GM11168 (cell line): ENCODE measurements around the gene LAMA2.
"Not testable (repeated sequence)": the region's sequence is repeated elsewhere in the genome, so short reads cannot be mapped to it uniquely, and the experiment has no call there.

Experiments
- in situ Hi-C: fragments of 300-500 bp; cut with MboI; formaldehyde crosslinking; loops from one replicate; pipeline ENCODE4 v1.12.0; 2022; ENCODE audit warnings: low sequenced_read_pairs; ENCODE audit not compliant: unreplicated experiment

LAMA2 gene

DNA sequence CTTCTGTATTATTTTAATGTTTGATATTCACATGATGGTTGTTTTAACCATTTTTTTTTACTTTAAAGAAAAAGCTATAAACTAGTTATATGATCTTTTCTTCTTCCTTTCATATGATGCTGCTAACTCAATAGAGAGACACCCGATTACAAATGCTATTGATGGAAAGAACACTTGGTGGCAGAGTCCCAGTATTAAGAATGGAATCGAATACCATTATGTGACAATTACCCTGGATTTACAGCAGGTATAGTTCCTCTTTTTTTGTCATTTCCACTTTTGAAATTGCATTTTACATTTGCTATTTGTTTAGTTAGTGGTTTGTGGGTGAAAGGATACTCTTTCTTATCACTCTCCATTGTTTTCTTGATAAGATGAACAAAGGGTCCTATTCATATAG is 176.7 kb downstream of the LAMA2 start:
- in situ Hi-C loops: no loop called here

DNA sequence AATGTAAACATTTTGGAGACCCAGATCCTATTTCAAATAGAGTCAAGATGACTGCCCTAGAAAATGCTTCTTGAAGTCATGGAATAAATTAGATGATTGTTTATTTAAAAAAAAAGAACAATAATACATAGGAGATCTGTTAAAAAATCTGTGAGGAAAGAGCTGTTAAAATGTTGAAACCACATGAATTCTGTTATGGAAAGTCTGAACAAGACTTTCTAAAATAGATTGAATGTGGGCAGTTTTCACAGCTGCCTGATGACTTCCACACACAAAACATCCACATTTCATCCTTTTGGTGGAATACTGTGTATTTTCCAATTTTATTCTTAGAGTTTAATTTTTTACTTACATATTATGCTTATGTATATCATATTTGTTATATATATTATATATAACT is 186.1 kb downstream of the LAMA2 start:
- in situ Hi-C loops: no loop called here

DNA sequence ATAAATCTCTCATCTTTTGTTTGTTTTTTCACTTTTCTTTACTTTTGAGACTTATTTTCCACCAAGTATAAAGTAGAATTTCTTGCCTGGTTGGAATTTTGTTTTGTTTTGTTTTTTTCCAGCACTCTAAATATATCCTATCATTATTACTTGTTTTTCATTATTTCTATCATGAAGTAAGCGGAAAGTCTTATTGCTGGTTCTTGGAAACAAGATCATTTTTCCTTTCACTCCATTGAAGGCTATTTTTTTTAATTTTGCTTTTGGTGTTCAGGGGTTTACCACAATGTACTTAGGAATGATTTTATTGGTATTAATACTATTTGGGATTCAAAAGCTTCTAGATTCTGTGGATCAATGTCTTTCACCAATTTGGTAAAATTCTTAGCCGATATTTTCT is 190.1 kb downstream of the LAMA2 start:
- in situ Hi-C loops: no loop called here

DNA sequence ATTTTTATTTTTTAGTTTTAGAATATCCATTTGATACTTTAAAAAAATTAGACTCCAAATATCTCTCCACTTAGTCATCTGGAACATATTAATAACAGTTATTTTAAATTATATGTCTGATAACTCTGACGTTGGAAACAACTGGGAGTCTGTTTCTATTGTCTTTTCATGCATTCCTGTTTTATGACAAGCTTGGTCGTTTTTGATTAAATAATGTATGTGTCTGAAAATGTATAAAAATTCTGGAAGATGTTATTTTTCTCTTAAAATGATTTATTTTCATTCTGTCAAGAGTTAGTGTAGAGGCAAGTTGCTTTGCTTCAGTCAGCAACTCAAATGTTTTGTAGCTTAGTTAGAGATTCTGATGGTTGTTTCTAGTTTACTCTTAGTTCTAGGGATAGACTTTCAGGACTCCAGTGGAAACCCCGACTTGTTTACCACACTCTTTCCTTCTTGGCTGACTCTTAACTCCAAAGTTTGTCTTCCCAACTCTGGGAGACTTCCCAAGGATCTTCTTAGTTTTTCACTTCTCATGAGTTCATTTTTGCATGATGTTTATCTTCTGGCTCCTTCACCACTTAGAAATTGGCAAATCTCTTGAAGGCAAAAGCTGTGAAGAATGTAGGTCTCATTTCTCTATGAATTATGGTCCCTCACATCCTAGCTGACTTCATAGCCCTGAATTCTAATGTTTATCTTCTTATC is 190.9 kb downstream of the LAMA2 start:
- in situ Hi-C loops: no loop called here

DNA sequence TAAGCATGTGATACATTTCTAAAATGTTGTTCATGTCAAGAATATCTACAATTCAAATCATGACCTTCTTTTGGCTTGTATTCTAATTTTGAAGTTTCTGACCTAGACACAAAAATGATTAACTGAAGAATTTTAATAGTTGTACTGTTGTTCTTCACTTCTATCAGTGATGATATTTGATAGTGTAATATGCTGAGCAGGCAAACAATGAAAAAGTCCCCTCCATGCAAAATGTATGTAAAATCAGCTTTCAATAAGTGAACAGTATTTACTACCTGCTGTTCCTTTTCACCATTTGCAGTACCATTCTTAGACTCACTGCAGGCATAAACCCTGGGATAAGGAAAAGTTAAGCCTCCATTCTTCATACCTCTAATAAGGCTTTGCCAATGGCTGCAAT is 201.5 kb downstream of the LAMA2 start:
- in situ Hi-C loops: no loop called here

DNA sequence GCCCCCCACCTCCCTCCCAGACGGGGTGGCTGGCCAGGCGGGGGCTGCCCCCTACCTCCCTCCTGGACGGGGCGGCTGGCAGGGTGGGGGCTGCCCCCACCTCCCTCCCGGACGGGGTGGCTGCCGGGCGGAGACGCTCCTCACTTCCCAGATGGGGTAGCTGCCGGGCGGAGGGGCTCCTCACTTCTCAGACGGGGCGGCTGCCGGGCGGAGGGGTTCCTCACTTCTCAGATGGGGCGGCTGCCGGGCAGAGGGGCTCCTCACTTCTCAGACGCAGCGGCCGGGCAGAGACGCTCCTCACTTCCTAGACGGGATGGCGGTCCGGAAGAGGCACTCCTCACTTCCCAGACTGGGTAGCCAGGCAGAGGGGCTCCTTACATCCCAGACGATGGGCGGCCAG is 205.5 kb downstream of the LAMA2 start:
- in situ Hi-C loops: not testable (repeated sequence)

DNA sequence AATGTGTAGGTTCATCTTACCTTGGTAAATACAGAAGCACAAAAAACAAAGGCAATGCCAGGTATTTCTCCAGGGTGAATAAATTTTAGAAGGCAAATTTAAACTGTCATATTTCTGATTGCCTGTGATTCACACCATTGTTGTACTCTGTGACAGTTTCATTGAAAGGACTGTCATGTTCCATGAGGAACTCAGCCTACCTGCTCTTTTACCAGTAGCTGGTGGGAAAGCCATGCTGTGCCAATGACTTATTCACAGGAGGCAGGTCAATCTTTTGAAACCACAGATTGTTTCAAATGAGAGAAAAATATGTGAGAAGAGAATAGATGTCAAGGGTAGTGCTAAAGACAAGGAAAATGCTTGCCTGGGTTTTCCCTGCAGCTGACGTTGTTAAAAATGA is 206.4 kb downstream of the LAMA2 start:
- in situ Hi-C loops: no loop called here

DNA sequence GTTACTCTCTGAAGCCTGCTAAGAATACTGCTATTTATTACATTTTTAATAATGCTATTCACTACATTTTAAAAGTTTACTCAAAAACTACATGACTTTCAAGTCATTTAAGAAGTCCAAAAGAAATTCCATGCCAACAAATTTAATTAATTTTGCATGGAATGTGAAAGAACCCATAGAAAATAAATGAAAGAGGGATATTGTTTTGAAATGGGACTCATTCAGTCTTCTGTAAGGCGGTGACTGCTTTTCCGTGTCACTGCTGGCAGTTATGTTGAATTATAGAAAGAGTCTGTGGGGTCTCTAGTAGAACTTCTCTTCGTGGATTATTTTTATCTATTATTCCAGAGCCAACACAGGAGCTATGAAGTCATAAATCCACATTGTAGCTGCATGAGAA is 211.2 kb downstream of the LAMA2 start:
- in situ Hi-C loops: no loop called here

DNA sequence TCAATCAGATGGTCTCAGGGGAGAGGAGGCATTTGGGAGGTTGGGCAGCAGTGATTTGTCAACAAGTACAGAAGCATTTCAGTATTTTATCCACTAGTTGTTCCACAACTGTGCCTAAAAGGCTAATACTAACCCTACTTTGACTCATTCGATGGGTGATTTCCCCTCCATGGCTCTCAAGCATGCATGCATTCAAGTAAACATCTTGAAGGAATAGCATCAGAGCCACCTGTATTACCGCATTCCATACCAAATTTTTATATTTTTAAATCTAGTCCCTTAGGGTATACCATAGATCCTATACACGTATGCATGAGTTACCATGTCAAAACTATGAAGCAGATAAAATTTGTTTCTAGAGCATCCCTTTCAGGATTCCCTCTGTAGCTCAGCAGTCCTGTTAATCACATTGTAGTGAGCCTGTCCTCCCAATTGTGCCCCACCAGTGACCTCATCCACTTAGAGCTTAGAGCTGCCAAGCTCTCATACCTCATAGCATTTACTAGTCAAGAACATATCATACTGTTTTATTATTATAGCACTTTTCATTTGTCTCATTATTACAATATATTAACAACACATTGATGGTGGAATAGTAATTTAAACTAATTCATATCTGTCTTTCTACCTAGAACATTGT is 213.8 kb downstream of the LAMA2 start:
- in situ Hi-C loops: no loop called here

DNA sequence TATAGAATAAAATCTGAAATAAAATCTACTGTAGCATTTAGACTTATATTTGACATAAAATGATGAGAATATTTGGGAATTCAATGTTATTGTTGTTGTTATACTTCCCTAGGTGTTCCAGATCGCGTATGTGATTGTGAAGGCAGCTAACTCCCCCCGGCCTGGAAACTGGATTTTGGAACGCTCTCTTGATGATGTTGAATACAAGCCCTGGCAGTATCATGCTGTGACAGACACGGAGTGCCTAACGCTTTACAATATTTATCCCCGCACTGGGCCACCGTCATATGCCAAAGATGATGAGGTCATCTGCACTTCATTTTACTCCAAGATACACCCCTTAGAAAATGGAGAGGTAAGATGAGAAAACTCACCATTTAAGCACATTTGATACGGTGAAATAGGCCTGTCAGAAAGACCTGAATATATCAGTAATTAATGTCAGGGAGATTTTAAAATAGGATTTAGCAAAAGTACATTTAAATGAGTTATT is 215.2 kb downstream of the LAMA2 start:
- in situ Hi-C loops: no loop called here

DNA sequence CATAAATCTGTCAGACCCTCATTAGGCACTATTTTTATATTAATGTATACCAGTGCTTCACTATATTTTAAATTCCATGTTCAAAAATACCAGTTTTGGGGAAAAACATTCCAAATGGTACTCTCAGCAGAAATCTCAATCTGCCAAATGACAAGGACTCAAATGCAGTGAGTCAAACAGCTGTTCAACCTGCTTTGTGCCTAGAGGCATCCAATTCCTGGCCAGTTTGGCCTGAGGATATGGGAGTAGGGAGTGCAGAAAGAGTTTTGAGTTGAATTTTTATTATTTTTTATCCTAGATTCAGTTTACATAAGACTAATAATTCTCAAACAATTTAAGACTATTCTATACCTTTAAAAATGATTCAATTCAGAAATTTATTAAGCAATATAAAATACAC is 216.8 kb downstream of the LAMA2 start:
- in situ Hi-C loops: no loop called here

DNA sequence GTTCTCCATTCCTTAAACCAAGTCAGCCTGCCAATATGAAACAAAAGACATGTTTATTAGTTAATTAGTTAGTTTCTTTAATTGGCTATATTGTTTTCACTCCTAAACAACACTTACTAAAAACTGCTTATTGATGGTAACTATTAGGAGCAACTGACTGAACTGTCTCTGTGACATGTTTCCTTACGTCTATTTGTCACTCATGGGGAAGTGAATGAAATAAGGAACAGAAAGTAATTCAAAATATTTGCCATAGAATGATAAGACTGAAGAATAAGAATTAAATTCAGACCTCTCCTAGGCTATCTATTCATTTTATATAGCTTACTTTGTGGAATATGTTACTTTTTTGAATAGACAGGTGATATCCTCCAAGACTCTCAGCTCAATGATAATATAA is 217.2 kb downstream of the LAMA2 start:
- in situ Hi-C loops: no loop called here

DNA sequence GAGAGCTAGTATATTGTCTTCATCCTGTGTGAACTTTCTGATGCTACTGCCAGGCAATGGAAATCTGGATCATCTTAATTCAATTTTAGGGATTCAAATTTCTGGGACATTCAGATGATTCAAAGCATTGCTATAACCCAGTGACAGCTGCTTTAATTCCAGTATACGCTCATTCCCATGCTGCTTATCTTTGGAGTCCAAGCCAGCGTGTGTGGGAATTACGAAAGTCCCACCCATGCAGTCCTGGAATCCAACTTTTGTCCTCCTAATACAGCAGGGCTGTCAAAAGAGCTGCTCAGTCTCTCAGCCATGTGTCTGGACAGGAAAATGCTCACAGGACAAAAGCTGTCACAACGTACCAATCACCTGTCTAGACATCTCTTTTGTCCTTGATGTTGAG is 219.8 kb downstream of the LAMA2 start:
- in situ Hi-C loops: no loop called here

DNA sequence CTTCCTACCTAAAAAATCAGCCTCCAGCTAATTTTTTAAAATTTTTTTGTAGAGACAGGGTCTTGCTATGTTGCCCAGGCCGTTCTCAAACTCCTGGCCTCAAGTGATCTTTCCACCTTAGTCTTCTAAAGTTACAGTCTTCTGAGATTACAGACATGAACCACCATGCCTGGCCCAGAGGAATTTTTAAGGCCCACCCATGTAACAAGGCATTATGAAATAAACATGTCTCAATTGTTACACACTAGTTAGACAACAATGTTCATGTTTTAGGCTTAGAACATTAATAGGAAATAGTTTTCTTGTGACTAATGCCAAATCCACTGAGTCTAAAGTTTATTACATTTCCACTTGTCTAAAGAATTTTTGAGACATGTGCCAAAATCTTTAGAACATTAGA is 221.2 kb downstream of the LAMA2 start:
- in situ Hi-C loops: no loop called here

DNA sequence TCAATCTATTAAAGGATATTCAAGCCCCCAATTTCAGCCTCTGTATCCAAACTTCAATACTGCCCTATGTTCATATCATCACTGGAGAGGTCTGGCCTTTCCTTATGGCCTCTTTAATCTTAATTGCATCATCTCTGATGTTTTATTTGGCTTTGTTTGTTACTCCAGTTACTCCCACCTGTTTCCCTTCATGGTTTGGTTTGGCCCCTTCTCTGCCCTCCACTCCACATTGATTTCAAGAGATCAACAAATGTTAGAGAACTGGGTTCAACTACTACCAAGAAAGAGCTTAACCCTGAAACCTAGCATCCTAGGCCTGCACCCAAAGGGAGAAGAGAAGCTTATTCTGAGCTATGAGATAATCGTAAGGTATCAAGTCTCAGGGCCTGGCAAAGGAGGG is 221.6 kb downstream of the LAMA2 start:
- in situ Hi-C loops: no loop called here

DNA sequence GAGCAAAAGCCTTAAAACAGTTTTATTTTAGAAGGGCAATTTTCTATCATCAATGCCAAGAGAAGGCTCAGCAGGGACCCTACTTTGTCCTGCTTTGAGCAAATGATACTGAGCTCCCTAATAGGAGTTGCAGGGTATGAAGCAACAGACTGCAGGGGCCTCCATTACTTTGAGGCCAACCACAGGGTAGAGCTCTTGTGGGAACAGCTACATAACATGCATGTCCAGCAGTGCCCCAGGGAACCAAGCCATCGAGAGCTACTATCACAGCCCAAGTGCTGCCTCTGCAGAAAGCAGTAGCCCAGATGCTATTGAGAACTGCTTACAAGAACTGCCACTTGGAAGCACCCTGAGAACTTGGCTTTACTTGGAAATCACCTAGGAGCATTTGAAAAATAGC is 222.1 kb downstream of the LAMA2 start:
- in situ Hi-C loops: no loop called here

DNA sequence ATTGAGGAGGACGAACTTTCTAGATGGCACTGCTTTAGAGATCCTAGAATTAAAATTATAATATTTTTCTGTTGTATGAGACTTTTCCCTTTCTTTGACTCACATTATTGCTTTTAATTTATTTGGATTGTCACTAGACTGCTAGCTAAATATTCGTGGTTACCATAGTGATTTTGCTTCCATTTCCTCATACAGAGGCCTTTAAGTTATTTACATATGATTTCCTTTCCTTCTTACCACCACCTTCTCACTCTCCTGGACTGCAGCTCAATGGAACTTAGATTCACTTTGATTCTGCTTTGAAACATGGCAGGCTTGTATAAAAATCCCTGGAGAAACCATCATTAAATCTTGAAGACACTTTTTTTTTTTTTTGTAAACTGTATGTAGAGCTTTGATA is 222.9 kb downstream of the LAMA2 start:
- in situ Hi-C loops: no loop called here

DNA sequence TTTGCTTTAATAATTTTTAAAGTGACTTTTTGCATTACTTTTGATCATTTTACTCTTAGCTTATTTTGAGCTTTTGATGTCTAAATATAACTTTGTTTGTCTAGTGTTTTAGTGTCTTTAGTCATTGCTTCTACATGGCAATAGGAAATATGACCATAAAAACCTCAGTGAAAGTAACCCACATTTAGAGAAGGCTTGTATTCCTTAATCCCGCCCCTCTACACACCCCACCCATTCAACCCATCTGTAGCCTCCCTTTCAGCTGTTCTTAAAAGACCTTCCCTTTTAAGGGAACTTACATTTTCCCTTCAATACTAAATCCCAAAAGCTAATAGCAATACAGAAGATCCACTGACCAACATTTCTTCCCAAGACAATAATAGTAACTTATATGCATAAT is 225.4 kb downstream of the LAMA2 start:
- in situ Hi-C loops: no loop called here

DNA sequence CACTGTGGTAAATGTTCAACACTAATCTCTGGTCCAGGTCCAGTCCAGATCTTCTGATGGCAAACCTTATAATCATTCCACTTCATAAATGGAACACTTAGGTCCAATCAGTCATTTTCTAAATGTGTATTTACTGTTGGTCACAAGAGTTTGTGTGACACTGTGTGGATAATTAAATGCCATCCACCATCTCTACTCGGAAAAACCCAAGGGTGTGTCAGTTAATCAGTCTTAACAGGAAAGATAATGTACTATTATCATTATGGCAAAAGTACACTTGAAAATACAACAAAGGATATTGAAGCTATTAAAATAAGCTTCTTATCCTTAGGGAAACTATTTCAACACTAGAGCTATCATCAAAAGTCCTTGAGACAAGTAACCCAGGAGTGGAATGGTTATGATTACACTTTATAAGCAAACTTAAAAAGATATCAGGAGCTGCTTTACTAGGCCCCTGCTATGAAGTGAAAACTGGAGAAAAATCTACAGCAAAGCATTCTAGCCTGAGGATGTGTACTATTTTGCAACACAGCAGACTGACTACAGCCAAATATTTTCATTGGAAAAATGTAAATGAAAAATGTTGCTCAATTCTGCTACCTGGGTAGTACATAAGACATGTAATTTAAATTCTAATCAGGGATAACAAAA is 227.9 kb downstream of the LAMA2 start:
- in situ Hi-C loops: no loop called here

DNA sequence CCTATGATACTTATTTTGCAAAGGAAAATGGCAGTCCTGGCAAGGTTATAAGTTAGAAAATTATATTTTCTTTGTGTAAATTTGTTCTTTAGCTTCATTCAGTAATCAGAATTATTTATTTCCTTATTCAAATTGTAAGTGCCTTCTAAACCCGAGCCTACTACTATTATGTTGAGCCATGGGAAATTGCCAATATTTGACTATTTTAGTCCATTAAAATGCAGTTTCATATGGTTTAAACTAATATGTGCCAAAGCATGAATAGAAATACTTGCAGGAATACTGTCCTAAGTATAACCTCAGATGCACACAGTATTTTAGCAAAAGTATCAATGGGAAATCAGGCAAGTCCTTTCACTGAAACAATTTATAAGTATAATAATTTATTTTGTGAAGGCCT is 228.4 kb downstream of the LAMA2 start:
- in situ Hi-C loops: no loop called here

DNA sequence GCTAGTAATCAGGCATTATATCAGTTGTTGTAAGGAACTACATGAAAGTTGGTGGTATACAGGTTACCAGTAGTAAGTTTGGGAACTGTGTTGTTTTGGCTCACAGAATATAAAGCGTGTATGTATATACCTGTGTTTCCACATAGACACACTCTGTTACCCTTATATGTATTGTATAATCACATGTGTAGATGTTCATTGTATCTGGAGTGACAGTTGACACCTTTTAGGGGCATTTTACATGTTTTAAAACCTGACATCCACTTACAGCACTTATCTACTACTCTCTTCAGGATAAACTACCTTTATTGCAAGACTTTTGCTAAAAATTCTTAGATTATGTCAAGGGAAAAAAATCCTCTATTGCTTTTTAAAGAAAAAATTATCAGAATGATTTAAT is 228.9 kb downstream of the LAMA2 start:
- in situ Hi-C loops: no loop called here

DNA sequence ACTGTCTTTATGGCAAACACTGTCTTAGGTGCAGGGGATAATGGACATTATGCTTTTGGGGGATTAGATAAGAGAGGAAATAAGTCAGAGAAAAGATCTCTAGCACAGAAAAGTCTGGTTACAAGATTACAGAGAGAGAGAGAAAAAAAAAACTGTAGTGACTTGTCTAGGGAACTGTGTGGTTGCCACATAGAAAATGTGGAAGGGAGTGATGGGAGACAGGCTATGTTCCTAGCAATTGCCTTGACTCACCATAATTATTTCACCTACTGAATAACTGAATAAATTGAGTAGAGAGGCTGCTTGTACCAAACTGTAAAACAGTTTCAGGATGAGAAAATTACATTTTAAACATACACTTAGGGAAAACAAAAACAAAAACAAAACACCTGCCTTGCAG is 229.7 kb downstream of the LAMA2 start:
- in situ Hi-C loops: no loop called here
